ENCODE data around the gene SZT2. TPM values are rescaled to one million over a fixed set of nuclear protein-coding genes. Genes with fewer than 3 reads are reported as not detected.

Gene SZT2
- total RNA-seq, 1 experiment from 2014 or later, result 29.0 TPM

- DNase-seq, result peak in 1 of 2 experiments; percentile 60
- TSS peak; percentile 64 for BruUV-seq (replicated peaks)
- Histone ChIP-seq H3K36me3 (ENCODE audit: control insufficient read depth, insufficient read depth, low read length) (no peaks in the 10 kb centered on the region), H3K4me3 (ENCODE audit: low read depth, low read length) (peak overlapping the region; percentile 48), H3K4me1 (no peaks in the 10 kb centered on the region; the same call in 1 of the 2 replicates), H3K27me3 (replicated peaks; ENCODE audit: control insufficient read depth, insufficient read depth, low read length) (no peaks in the 10 kb centered on the region), H3K9me3 (no peaks in the 10 kb centered on the region)
- H3K4me3 Mint-ChIP-seq (ENCODE audit: unreplicated experiment), result peak overlapping the region; percentile 74
- CTCF ChIA-PET, result interaction anchor here (0.9 to 1.3 kb wide), 4 partner anchors 10 to 66 kb away, joined by 3 to 16 read pairs (median 6); partner anchors contain the start of genes C1orf210, CDC20 and ELOVL1
- H3K27me3 Mint-ChIP-seq (ENCODE audit: insufficient read depth, unreplicated experiment), result no peaks in the 10 kb centered on the region
- no peaks in the 10 kb centered on the region for H3K9me3 Mint-ChIP-seq (ENCODE audit: unreplicated experiment)
- no peak for TF ChIP-seq CTCF (IDR thresholded peaks at IDR 0.05; ENCODE audit: insufficient read depth in 1 of 2, low read depth in 1 of 2, low read length in 1 of 2, severe bottlenecking in 1 of 2, unreplicated experiment in 1 of 2)
- intact Hi-C loops (cut with micrococcal nuclease; ENCODE audit: unreplicated experiment), result loop anchor here (2.0 kb wide), 2 partner anchors 64 to 78 kb away; partner anchors contain the start of gene C1orf210
- peak overlapping the region; percentile 96 for H3K27ac Mint-ChIP-seq (ENCODE audit: unreplicated experiment)
- H3K36me3 Mint-ChIP-seq (ENCODE audit: insufficient read depth, unreplicated experiment), result peaks cover 14% of the 10 kb centered on the region
- peaks cover 23% of the 10 kb centered on the region for H3K4me1 Mint-ChIP-seq (ENCODE audit: low read depth, unreplicated experiment)
- POLR2A ChIA-PET, result interaction anchor here (0.6 to 2.8 kb wide), 6 partner anchors 10 to 200 kb away, joined by 3 to 20 read pairs (median 6); partner anchors contain the start of genes CDC20, ELOVL1 and TMEM125
Measured at GRCh38 chr1:43348343-43348808, 41.3 kb upstream of the SZT2 start.

- ChIA-PET CTCF (interaction anchor here (0.9 to 1.3 kb wide), 4 partner anchors 9 to 66 kb away, joined by 3 to 16 read pairs (median 6); partner anchors contain the start of genes C1orf210, CDC20 and ELOVL1), POLR2A (interaction anchor here (1.0 to 2.8 kb wide), 5 partner anchors 9 to 142 kb away, joined by 4 to 20 read pairs (median 7); partner anchors contain the start of genes CDC20, ELOVL1 and TMEM125)
- Histone ChIP-seq H3K36me3 (ENCODE audit: control insufficient read depth, insufficient read depth, low read length) (no peaks in the 10 kb centered on the region), H3K4me1 (no peaks in the 10 kb centered on the region; the same call in 1 of the 2 replicates), H3K9me3 (no peaks in the 10 kb centered on the region), H3K27me3 (replicated peaks; ENCODE audit: control insufficient read depth, insufficient read depth, low read length) (no peaks in the 10 kb centered on the region), H3K4me3 (ENCODE audit: low read depth, low read length) (peak overlapping the region; percentile 48)
- peak overlapping the region; percentile 96 for H3K27ac Mint-ChIP-seq (ENCODE audit: unreplicated experiment)
- no peaks in the 10 kb centered on the region for H3K27me3 Mint-ChIP-seq (ENCODE audit: insufficient read depth, unreplicated experiment)
- TF ChIP-seq CTCF (IDR thresholded peaks at IDR 0.05; ENCODE audit: insufficient read depth in 1 of 2, low read depth in 1 of 2, low read length in 1 of 2, severe bottlenecking in 1 of 2, unreplicated experiment in 1 of 2), result no peak
- DNase-seq, result peak; percentile 93 to 94
- H3K36me3 Mint-ChIP-seq (ENCODE audit: insufficient read depth, unreplicated experiment), result peaks cover 14% of the 10 kb centered on the region
- intact Hi-C loops (cut with micrococcal nuclease; ENCODE audit: unreplicated experiment), result loop anchor here (1.0 to 2.0 kb wide), 3 partner anchors 9 to 78 kb away; partner anchors contain the start of genes C1orf210 and CDC20
- peaks cover 23% of the 10 kb centered on the region for H3K4me1 Mint-ChIP-seq (ENCODE audit: low read depth, unreplicated experiment)
- H3K9me3 Mint-ChIP-seq (ENCODE audit: unreplicated experiment), result no peaks in the 10 kb centered on the region
- peak overlapping the region; percentile 74 for H3K4me3 Mint-ChIP-seq (ENCODE audit: unreplicated experiment)
- BruUV-seq (replicated peaks), result no TSS peak
Measured at GRCh38 chr1:43348809-43349593, 40.7 kb upstream of the SZT2 start.

GRCh38 chr1:43349594-43350306 lies 39.9 kb upstream of the SZT2 start:
- no peaks in the 10 kb centered on the region for H3K9me3 ChIP-seq
- Mint-ChIP-seq H3K4me1 (ENCODE audit: low read depth, unreplicated experiment) (peaks cover 23% of the 10 kb centered on the region), H3K4me3 (ENCODE audit: unreplicated experiment) (peak overlapping the region; percentile 74), H3K36me3 (ENCODE audit: insufficient read depth, unreplicated experiment) (peaks cover 14% of the 10 kb centered on the region), H3K27ac (ENCODE audit: unreplicated experiment) (peak overlapping the region; percentile 96), H3K27me3 (ENCODE audit: insufficient read depth, unreplicated experiment) (no peaks in the 10 kb centered on the region), H3K9me3 (ENCODE audit: unreplicated experiment) (no peaks in the 10 kb centered on the region)
- intact Hi-C loops (cut with micrococcal nuclease; ENCODE audit: unreplicated experiment), result loop anchor here (1.0 to 2.0 kb wide), 3 partner anchors 9 to 79 kb away; partner anchors contain the start of genes C1orf210 and CDC20
- no peak for TF ChIP-seq CTCF (IDR thresholded peaks at IDR 0.05; ENCODE audit: insufficient read depth in 1 of 2, low read depth in 1 of 2, low read length in 1 of 2, severe bottlenecking in 1 of 2, unreplicated experiment in 1 of 2)
- no peaks in the 10 kb centered on the region for H3K36me3 ChIP-seq (ENCODE audit: control insufficient read depth, insufficient read depth, low read length)
- no peak for DNase-seq
- BruUV-seq (replicated peaks), result TSS peak; percentile 87
- peak overlapping the region; percentile 48 for H3K4me3 ChIP-seq (ENCODE audit: low read depth, low read length)
- ChIA-PET CTCF (no interaction called here), POLR2A (interaction anchor here (1.2 to 2.8 kb wide), 2 partner anchors 9 to 79 kb away, joined by 7 to 20 read pairs; partner anchors contain the start of genes CDC20 and TMEM125)
- H3K4me1 ChIP-seq, result no peaks in the 10 kb centered on the region; the same call in 1 of the 2 replicates
- no peaks in the 10 kb centered on the region for H3K27me3 ChIP-seq (replicated peaks; ENCODE audit: control insufficient read depth, insufficient read depth, low read length)

Measured in Caco-2 (cell line).